Muscle of leg (tissue), 11 donors: ENCODE measurements around the gene RASA3. TPM values are rescaled to one million over a fixed set of nuclear protein-coding genes. Genes with fewer than 3 reads are reported as not detected.

ENCODE experiments used
- DNase-seq: peaks from one replicate; pipeline ENCODE4 v3.0.0; 2013
- H3K27ac ChIP-seq: one replicate; pipeline ENCODE4 v1.5.1; 2013; ENCODE audit warnings: mild to moderate bottlenecking, low read length, control low read depth
- H3K27me3 ChIP-seq: one replicate; pipeline ENCODE4 v1.6.1; 2013; ENCODE audit warnings: low read length; ENCODE audit not compliant: control insufficient read depth, insufficient read depth
- H3K36me3 ChIP-seq: one replicate; pipeline ENCODE4 v1.6.1; 2013; ENCODE audit warnings: low read length; ENCODE audit not compliant: control insufficient read depth, insufficient read depth
- H3K4me1 ChIP-seq: one replicate; pipeline ENCODE4 v1.6.1; 2013; ENCODE audit warnings: low read length; ENCODE audit not compliant: control insufficient read depth, insufficient read depth
- H3K4me3 ChIP-seq: one replicate; pipeline ENCODE4 v1.5.1; 2013; ENCODE audit warnings: low read length, control low read depth
- H3K9me3 ChIP-seq: replicated peaks from 2 replicates; pipeline ENCODE4 v1.6.1; 2013; ENCODE audit warnings: low read depth, low read length; ENCODE audit not compliant: control insufficient read depth
- WGBS: methylation state at CpG from one replicate; pipeline ENCODE4 v1.1.5; 2013; ENCODE audit warnings: missing lambda C conversion rate; ENCODE audit not compliant: insufficient coverage; 5-methylcytosine and 5-hydroxymethylcytosine counted together
- polyA plus RNA-seq, 8 donors: library from polyadenylated mRNA; unstranded; fragments of 120-200 nt; gene quantifications; one replicate each; pipeline versions ENCODE4 v1.2.1 to v1.2.3, GENCODE V29; 2013; ENCODE audit warnings: inconsistent platforms in 1 of 8, low replicate concordance in 1 of 8; ENCODE audit not compliant: insufficient read length in 8 of 8, insufficient read depth in 1 of 8
- total RNA-seq: library from RNA; stranded (reverse); fragments of 120-200 nt; gene quantifications from one replicate; pipeline ENCODE4 v1.2.4, GENCODE V29; 2013

The RASA3 gene
- total and polyA plus RNA-seq, 9 donors = 15.9 to 27.2 (median 21.6) TPM

DNA sequence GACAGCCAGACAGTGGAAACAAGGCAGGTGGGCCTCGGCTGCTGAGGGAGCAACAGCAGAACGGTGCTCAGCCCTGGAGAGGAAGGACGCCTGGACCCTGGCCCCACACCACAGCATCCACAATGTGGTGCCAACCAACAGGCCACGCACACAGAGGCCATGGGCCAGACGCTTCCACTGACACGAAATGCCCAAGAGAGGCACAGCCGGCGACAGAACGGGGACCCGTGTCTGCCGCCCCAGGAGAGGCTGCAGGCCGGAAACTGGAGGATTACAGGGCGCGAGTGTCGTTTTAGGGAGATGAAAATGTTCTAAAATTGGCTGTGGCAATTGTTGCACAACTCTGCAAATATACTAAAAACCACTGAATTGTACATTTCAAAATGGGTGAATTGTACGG lies 69.7 kb downstream of the RASA3 start:
- WGBS = 53% methylated on average over 11 of the region's 16 CpGs

DNA sequence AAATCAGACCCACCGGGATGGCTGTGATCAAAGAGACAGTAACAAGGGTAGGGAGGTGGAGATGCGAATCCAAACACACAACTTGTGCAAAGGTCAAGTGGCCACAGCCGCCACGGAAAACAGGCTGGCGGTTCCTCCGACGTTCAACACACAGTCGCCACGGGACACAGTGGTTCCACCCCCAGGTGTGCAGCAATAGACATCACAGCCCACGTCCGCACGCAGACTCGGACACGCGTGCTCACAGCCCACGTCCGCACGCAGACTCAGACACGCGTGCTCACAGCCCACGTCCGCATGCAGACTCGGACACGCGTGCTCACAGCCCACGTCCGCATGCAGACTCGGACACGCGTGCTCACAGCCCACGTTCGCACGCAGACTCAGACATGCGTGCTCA lies 70.1 kb downstream of the RASA3 start:
- WGBS = 93% methylated on average over 34 of the region's 34 CpGs
- H3K4me3 ChIP-seq = no peak overlapping the region
- peaks cover 69% of the 10 kb centered on the region for H3K4me1 ChIP-seq
- H3K36me3 ChIP-seq = peaks cover 15% of the 10 kb centered on the region
- peak overlapping the region; percentile 72 for H3K27ac ChIP-seq
- DNase-seq = no peak
- H3K27me3 ChIP-seq = no peaks in the 10 kb centered on the region
- no peaks in the 10 kb centered on the region for H3K9me3 ChIP-seq

More for the DNA sequence above, 69.7 kb downstream of the RASA3 start:
- Histone ChIP-seq H3K36me3 (peaks cover 15% of the 10 kb centered on the region), H3K27ac (peak overlapping the region; percentile 72), H3K9me3 (no peaks in the 10 kb centered on the region), H3K4me1 (peaks cover 68% of the 10 kb centered on the region), H3K27me3 (no peaks in the 10 kb centered on the region), H3K4me3 (no peak overlapping the region)
- no peak for DNase-seq

DNA sequence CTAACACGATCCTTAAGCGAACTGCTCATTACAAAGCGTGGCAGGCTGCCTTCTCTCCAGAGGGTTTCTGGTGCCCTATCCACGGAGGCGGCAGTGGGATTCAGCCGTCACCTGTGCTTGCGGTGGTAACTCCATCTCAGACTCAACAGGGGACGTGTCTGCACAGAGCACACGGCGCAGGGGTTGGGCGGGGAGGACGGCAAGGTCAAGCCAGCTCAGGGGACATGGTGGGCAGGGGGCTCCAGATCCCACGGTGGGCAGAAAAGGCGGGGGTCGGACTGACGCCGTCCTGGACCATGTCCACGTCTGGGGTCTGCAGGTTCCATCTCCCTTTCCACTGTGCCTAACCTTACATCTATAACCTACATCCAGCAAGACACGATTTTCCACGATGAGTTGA lies 70.7 kb downstream of the RASA3 start:
- no peak overlapping the region for H3K4me3 ChIP-seq
- no peak overlapping the region for H3K27ac ChIP-seq
- no peak for DNase-seq
- H3K4me1 ChIP-seq = peaks cover 70% of the 10 kb centered on the region
- no peaks in the 10 kb centered on the region for H3K9me3 ChIP-seq
- peaks cover 15% of the 10 kb centered on the region for H3K36me3 ChIP-seq
- H3K27me3 ChIP-seq = no peaks in the 10 kb centered on the region
- 90% methylated on average over 6 of the region's 20 CpGs for WGBS

DNA sequence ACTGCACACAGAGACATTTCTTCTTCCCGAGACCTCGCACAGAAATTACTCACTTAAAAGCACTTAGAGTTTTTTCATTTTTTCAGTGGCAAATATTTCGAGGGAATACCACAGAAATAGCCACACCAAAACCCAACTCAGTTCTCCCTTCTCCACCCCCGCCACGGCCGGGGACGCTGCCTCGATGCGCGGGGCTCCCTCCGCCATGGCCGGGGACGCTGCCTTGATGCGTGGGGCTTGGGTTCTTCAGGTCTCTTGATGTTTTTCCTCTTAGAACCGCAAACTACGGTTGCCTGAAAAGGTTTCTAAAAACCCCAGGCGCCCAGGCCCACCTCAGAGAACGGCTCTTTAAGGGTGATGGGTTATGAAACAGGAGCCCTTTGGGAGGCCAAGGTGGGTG lies 71.4 kb downstream of the RASA3 start:
- peaks cover 19% of the 10 kb centered on the region for H3K36me3 ChIP-seq
- H3K27me3 ChIP-seq = no peaks in the 10 kb centered on the region
- peaks cover 70% of the 10 kb centered on the region for H3K4me1 ChIP-seq
- DNase-seq = no peak
- H3K4me3 ChIP-seq = no peak overlapping the region
- H3K27ac ChIP-seq = peak overlapping the region; percentile 7
- H3K9me3 ChIP-seq = no peaks in the 10 kb centered on the region
- WGBS = 87% methylated on average over 14 of the region's 18 CpGs

DNA sequence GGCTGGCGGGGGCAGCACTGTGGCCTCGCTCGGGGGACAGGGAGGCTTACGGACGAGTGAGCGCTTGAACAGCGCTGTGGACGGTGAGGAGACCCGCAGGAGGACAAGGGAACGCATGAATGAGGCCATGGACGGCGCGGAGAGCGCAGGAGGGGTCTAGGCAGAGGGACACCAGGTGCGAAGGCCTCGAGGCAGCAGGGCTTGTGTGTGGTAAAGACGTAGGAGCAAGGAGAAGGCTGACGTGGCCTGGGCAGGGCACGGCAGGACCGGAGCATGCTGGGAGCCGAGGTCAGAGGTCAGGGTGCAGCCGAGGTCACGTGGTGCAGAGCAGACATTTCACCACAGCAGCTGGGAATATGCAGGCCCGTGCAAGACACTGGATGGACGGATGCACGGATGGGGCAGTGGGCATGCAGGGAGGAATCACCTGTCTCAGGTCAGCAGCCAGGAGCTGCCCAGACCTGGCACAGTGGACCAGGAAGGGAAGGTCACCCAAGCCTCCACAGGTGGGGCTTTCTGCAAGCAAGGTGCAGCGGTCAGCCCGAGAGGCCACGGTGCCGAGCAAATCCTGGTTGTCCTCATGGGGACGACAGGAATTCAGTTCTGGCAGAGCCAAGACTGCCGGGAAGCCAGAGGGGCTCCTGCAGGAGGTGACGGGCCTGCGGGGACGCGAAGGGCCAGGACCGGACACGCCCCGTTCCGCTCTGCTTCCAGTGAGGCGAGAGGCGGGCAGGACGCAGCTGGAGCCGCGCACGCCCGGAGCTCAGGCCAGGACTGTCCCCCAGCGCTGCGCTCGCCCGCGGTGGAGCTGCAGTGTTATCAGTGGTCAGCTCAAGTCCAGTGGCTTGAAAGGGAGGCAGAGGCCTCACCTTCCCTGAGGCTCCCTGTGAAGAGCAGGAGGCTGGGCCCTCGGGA lies 72.2 kb downstream of the RASA3 start:
- Histone ChIP-seq H3K27ac (no peak overlapping the region), H3K27me3 (no peaks in the 10 kb centered on the region), H3K4me3 (no peak overlapping the region), H3K4me1 (peaks cover 63% of the 10 kb centered on the region), H3K9me3 (no peaks in the 10 kb centered on the region), H3K36me3 (peaks cover 26% of the 10 kb centered on the region)
- WGBS = 58% methylated on average over 48 of the region's 53 CpGs
- DNase-seq = peak; percentile 79

DNA sequence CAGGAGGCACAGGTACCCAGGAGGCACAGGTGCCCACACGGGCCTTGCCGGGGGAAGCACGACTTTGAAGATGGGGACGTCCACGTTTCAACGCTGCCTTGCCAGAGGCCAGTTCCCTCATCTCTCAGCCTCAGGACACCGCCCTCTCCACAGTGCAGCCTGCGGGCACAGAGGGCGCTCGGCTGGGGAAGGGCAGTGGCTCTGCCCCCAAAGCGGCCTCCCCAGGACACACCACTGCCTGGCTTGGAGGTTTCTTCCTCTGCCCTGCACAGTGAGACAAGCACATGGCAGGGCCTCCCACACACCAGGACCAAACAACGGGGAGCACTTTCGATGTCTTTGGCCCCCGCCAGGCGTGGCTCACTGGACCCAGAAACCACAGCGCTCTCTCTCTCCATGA lies 73.0 kb downstream of the RASA3 start:
- H3K27ac ChIP-seq = no peak overlapping the region
- H3K27me3 ChIP-seq = no peaks in the 10 kb centered on the region
- no peak for DNase-seq
- peaks cover 55% of the 10 kb centered on the region for H3K4me1 ChIP-seq
- no peak overlapping the region for H3K4me3 ChIP-seq
- WGBS = 91% methylated on average over 15 of the region's 16 CpGs
- H3K9me3 ChIP-seq = no peaks in the 10 kb centered on the region
- H3K36me3 ChIP-seq = peaks cover 33% of the 10 kb centered on the region

DNA sequence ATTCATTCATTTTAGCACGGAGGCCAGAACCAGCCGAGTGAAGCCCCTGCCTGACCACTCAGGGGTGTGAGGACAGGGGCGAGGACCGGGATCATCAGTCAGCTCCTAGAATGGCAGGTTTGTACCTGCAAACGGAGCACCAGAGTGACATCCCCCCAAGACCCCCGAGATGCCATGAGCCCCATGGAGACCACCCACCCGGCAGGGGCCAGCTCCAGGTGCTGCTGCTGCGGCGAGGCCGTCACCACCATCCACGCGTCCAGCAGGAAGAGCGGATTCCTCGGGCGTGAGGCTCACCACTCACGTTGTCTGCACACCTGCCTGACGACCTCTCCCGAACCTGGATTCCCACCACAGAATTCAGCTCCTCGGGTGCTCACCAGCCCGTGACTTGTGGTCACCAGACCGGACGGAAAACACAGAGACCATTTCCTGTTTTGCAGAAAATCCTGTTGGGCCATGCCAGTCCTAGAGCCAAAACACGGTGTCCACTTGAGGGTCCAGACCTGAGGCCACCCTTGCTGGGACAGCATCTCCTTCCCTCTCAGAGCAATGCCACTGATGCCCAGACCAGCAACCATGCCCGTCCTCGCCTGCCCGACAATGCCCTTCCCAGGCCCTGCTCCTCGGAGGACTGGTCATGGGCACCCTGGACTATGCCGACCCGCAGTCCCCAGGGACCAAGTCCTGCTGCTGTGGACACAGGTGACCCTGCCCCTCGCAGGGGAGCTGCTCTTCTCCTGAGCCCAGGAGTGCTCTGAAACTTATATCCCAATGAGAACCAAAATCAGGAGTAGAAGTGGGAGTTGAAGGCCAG lies 74.2 kb downstream of the RASA3 start:
- no peaks in the 10 kb centered on the region for H3K27me3 ChIP-seq
- peaks cover 33% of the 10 kb centered on the region for H3K36me3 ChIP-seq
- WGBS = 86% methylated on average over 29 of the region's 30 CpGs
- H3K4me1 ChIP-seq = peaks cover 44% of the 10 kb centered on the region
- no peaks in the 10 kb centered on the region for H3K9me3 ChIP-seq
- no peak overlapping the region for H3K4me3 ChIP-seq
- no peak overlapping the region for H3K27ac ChIP-seq
- DNase-seq = no peak

DNA sequence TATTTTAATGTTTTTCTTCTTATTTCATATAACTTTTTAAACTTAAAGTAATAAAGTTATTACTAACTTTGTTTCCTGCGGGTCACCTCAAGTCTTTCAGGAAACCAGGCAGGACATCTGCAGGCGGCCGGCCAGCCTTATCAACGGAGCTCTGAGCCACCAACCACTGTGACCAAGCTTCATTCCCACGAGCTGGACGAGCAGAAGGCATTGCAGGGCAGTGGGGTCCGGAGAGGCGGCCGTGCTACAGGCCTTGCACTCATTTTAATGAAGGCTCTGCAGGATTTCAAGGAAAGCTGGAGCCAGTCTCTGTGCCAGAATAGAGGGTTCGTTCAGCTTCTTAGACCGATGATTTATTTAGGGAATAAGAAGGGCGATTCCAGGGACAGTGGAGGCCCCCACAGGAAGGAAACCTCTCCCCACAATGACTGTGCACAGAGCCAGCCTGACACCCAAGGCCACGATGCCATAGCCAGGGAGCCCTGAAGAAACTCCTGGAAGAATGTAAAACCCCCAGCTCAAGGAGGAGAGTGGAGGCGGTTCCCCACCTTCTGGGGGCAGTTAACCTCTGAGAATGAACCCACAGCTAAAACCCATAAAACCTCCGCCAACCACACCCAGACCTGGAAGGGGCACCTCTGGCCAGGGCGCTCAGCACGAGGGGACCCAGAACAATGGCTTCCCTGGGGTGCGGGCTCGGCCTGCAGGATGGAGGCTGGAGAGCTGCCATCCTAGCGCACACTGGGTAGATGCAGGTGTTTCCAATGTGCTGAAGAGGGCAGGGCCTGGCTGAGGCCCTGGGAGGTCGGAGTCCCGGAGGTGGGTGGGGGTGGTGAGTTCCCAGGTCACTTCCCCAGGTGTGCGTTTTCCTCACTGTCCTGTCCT lies 75.0 kb downstream of the RASA3 start:
- DNase-seq = no peak
- H3K4me1 ChIP-seq = peaks cover 43% of the 10 kb centered on the region
- 27% methylated on average over 6 of the region's 23 CpGs for WGBS
- peaks cover 33% of the 10 kb centered on the region for H3K36me3 ChIP-seq
- H3K27ac ChIP-seq = peak overlapping the region; percentile 3
- H3K9me3 ChIP-seq = no peaks in the 10 kb centered on the region
- H3K4me3 ChIP-seq = no peak overlapping the region
- H3K27me3 ChIP-seq = no peaks in the 10 kb centered on the region

DNA sequence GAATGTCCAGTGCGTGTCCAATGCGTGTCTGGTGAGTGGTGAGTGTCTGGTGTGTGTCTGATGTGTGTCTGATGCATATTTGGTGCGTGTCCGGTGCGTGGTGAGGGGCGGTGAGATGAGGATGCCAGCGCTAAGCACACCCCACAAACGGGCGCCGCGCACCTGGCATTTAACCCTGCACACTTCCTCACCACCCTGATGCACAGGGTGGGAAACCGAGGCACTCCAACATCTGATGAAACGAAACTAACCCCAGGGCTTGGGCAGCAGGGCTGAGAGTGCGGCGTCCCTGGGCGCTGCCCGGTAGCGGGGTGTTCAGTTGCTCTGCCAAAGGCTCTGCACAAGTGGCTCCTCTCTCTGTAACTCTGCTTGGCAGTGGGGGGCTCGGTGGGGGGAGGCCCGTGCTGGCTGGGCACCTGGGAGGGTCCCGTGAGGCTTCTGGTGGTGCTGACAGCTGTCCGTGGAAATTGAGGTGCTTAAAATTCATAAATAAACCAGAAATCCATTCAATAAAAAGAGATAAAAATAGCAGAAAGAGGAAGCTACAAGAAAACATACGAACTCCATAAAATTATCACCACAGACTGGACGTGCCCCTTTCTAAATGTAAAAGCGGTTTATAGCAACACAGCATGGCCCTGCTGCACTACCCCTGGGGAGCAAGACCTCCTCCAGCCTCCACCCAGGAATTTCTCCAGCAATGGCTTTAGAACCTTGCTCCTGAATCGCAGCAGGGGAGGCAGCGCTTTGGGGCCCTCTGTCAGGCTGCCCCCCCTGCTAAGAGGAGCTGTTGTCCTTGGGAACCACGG lies 76.0 kb downstream of the RASA3 start:
- no peak overlapping the region for H3K4me3 ChIP-seq
- peaks cover 41% of the 10 kb centered on the region for H3K4me1 ChIP-seq
- H3K36me3 ChIP-seq = peaks cover 35% of the 10 kb centered on the region
- no peak for DNase-seq
- no peaks in the 10 kb centered on the region for H3K9me3 ChIP-seq
- H3K27ac ChIP-seq = no peak overlapping the region
- 85% methylated on average over 20 of the region's 28 CpGs for WGBS
- no peaks in the 10 kb centered on the region for H3K27me3 ChIP-seq
